GM21786 (cell line): ENCODE measurements around the gene GNA15.
"Not testable (repeated sequence)": the region's sequence is repeated elsewhere in the genome, so short reads cannot be mapped to it uniquely, and the experiment has no call there.

Source experiments
- ATAC-seq: cut with Tn5 transposase; IDR thresholded peaks from one replicate; pipeline ENCODE4 v1.9.1; 2021; ENCODE audit not compliant: unreplicated experiment

The GNA15 gene

GRCh38 chr19:3146677-3147100, 10.9 kb downstream of the GNA15 start:
- no peak for ATAC-seq

GRCh38 chr19:3148503-3148902, 12.7 kb downstream of the GNA15 start:
- ATAC-seq: no peak

DNA sequence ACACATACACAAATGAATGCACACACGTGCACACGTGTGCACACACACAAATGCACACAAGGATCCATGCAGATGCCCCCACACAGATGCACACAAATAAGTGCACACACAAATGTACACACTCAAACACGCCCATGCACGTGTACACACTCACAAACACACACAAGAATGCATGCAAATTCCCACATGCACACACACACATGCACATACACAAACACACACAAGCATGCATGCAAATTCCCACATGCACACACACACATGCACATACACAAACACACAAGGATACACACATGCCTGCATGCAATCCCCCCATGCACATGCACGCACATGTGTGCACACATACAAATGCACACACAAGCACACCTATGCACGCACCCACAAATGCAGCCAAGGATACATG, 13.3 kb downstream of the GNA15 start:
- no peak for ATAC-seq

DNA sequence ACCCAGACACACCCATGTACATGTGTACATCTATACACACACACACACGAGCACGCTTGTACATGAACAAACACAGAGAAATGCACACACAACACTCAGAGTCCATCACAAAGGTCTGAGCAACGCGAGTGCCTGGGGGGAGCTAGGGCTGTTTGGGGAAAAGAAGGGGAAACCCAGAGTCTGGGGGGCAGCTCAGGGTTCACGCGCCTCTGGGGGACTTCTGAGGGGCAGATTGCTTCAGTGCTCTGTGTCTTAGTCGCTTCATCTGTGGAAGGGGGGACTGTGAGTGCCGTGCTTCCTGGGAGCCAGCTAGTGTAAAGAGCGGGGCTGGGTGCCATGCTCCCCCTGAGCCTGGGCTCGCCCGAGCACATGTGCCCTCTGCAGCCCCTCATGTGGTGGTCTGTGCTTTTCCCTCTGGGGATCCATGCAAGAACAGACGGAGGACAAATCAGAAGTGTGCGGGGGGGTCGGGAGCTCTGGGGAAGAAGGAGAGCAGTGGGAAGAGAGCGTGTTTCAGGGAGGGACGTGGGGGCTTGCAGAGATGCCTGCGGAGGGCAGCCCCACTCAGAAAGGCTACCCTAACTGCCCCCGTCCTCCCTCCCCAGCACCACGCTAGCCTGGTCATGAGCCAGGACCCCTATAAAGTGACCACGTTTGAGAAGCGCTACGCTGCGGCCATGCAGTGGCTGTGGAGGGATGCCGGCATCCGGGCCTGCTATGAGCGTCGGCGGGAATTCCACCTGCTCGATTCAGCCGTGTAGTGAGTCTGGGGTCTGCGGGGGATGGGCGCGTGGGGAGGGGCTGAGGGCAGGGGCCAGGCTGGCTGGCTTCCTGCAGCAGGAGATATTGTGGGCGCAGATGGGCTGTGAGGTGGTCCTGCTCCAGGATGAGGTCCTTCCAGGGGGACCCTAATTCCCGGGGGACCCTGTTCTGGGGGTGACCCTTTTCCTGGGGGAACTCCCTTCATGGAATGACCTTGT, 14.0 kb downstream of the GNA15 start:
- no peak for ATAC-seq

GRCh38 chr19:3150739-3151329, 15.0 kb downstream of the GNA15 start:
- ATAC-seq: no peak

DNA sequence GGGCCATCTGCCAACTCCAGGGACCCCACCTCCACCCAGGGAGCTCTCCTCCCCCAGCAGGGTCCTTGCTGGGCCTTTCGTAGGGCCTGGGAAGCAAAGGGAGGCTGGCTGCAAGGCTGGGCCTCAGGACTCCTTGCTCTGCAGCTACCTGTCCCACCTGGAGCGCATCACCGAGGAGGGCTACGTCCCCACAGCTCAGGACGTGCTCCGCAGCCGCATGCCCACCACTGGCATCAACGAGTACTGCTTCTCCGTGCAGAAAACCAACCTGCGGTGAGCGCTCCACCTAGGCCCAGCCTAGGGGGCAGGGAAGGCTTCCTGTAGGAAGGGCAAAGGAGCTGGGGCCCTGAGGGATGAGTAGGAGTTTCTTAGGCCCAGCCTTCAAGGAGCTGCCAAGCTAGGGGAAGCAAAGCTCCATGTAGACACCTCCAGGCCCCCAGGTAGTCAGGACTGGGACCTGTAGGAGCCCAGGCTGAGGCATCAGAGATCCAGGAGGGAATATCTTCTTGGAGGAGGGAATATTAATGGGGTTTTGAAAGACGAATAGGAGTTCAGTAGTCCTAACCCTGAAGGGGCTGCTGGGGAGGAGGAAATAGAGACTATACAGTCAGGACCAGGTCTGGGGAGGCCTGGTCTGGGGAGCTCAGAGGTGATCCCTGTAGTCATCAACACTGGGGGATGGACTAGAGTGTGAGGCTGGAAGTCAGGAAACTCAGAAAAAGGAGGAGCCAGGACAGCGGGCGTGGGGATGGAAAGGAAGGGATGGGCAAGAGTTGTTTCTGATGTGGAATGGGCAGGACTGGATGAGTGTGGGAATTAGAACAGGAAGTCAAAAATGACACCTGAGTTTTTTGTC, 16.0 kb downstream of the GNA15 start:
- ATAC-seq: no peak

GRCh38 chr19:3152419-3152780, 16.6 kb downstream of the GNA15 start:
- no peak for ATAC-seq

DNA sequence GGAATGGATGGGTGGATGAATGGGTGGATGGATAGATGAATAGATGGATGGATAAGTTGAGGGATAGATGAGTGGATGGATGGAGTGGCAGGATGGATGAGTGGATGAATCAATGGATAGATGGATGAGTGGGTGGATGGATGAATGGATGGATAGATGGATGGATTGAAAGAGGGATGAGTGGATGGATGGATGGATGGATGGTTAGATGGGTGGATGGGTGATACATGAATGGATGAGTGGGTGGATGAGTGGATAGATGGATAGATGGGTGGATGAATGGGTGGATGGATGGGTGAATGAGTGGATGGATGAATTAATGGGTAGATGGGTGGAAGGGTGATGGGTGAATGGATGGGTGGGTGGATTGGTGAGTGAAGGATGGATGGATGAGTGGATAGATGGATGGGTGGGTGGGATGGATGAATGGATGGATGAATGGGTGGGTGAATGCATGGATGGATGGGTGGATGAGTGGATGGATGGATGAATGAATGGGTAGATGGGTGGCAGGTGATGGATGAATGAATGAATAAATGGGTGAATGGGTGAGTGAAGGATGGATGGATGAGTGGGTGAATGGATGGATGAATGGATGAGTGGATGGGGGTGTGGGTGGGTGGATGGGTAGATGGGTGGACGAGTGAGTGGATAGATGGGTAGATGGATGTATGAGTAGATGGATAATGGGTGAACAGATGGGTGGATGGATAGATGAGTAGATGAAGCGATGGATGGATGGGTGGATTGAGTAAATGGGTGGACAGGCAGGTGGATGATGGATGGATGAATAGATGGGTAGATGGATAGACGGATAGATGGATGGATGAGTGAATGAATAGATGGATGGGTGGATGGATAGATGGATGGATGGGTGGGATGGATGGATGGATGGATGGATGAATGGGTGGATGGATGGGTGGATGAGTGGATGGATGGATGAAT, 17.7 kb downstream of the GNA15 start:
- no peak for ATAC-seq

GRCh38 chr19:3154447-3154846, 18.6 kb downstream of the GNA15 start:
- ATAC-seq: not testable (repeated sequence)

DNA sequence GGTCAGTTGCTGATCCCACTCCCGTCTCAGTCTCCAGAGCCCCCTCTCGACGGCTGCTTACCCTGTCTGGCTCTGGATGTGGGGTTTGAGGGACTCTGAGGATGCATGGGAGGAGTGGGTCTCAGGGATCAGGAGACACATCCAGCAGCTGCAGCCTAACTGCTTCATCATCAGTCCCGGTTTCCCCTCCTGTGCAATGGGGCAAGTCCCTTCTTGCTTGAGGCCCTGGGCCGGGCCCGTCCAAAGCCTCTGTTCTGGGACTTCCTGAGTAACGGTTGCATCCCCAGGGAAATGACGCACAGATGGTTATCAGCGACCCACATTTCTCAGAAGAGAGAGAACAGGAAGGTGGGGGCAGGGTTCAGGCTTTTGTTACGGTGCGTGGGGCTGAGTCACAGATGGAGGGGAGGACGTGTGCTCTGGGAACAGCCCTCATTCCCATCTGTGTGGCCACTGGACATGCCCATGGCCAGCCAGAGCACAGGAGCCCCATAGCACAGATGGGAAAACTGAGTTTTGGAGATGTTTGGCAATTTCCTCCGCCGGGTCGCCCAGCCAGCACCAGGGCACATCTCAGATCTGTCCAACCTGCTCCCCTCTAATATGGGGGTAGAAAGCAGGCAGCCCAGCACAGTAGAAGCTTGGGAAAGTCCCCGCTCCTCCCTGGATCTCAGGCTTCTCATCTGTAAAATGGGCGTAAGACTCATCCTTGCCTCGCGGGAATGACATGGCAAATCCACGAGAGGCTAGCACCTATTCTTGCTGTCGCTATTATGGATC, 19.3 kb downstream of the GNA15 start:
- ATAC-seq: peak; percentile 82

GRCh38 chr19:3157096-3157845, 21.4 kb downstream of the GNA15 start:
- no peak for ATAC-seq

DNA sequence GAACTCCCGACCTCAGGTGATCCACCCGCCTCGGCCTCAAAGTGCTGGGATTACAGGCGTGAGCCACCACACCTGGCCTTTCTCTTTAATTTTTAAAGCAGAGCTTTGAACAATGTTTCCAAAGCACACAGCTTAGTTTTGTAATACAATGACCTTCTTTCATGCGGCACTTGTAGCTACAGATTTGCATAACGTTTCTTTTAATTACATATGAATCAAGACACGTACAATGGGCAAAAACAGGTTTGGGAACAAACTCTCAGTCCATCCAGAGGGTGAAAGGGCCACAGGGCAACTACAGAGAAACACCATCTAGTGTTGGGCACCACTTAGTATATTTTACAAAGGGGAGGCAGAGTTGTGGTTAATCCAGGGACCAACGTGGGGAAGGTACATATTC, 23.7 kb downstream of the GNA15 start:
- ATAC-seq: no peak

DNA sequence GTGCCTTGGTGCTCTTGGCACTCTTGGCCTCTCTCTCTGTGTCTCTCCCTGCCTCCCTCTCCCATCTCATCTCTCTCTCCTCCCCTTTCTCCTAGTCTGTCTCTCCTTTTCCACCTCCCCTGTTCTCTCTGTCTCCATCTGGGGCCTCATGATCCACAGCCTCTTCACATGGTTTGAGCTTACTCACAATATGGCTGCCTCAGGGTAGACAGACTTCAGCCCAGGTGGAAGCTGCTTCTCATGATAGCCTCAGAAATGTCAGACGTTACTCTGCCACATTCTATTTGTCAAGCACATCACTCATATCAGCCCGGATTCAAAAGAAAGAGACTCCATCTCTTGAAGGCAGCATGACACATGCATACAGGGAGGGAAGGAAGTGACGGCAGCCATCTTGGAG, 24.4 kb downstream of the GNA15 start:
- no peak for ATAC-seq

DNA sequence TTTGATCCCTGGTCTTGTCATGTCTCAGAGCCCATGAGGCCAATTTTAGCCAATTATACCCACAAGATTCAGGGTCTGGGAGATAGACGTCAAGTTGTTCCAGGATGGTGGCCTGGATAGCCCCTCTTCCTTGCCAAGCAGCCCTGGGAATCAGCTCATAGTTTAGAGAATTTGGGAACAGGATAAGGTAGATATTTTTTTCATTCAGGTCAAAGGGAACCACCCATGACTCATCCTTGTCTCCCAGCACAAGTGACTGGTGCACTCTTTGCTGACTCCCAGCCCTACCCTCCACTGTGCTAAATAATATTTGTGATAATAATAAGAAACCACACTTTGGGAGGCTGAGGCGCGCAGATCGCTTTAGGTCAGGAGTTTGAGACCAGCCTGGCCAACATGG, 25.6 kb downstream of the GNA15 start:
- no peak for ATAC-seq

DNA sequence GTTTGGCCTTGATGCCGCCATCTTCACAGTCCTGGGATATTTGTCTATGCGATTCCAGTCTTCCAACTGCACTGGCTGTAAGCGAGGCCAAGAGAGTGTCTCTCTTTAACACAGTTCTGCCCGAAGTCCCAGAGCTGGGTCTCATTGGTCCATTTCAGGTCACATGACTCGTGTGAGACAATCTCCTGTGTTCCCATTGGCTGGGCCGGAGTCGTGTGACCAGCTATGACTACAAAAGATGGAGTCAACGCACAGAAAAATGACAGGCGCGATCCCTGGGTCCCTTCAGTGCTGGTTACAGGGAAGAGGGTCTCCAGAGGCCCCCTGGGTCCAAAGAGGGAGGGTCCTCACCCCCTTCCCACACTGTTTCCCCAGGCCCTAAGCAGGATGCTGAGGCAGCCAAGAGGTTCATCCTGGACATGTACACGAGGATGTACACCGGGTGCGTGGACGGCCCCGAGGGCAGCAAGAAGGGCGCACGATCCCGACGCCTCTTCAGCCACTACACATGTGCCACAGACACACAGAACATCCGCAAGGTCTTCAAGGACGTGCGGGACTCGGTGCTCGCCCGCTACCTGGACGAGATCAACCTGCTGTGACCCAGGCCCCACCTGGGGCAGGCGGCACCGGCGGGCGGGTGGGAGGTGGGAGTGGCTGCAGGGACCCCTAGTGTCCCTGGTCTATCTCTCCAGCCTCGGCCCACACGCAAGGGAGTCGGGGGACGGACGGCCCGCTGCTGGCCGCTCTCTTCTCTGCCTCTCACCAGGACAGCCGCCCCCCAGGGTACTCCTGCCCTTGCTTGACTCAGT, 26.8 kb downstream of the GNA15 start:
- ATAC-seq: no peak

DNA sequence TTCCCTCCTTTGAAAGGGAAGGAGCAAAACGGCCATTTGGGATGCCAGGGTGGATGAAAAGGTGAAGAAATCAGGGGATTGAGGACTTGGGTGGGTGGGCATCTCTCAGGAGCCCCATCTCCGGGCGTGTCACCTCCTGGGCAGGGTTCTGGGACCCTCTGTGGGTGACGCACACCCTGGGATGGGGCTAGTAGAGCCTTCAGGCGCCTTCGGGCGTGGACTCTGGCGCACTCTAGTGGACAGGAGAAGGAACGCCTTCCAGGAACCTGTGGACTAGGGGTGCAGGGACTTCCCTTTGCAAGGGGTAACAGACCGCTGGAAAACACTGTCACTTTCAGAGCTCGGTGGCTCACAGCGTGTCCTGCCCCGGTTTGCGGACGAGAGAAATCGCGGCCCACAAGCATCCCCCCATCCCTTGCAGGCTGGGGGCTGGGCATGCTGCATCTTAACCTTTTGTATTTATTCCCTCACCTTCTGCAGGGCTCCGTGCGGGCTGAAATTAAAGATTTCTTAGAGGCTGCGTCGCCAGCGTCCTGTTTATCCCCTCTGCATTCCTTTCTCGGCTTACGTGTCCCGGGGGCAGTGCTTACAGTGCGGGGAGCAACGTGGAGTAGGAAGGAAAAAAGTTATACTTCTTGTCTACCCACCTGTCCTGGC, 27.5 kb downstream of the GNA15 start:
- no peak for ATAC-seq

DNA sequence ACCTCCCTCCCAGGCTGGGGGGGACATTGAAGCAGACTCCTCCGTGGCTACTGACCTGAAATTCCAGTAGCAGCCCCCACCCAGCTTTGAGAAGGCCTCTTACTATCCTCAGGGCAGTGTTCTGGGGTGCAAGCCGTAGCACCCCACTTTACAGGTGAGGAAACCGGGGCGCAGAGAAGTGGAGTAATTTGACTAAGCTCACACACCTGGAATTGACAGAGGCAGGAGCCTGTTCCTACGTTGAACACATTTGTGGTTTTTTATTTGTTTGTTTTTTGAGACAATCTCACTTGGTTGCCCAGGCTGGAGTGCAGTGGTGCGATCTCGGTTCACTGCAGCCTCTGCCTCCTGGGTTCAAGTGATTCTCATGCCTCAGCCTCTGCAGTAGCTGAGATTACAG, 28.1 kb downstream of the GNA15 start:
- no peak for ATAC-seq
